ENCODE results near the gene SELENOH. TPM values are rescaled to one million over a fixed set of nuclear protein-coding genes. Genes with fewer than 3 reads are reported as not detected.
A peak's percentile ranks its signal among the peaks of the same experiment; 100 is the strongest.

Gene SELENOH
- total RNA-seq, 4 donors from 2014 or later = 130 to 271 (median 169) TPM

DNA sequence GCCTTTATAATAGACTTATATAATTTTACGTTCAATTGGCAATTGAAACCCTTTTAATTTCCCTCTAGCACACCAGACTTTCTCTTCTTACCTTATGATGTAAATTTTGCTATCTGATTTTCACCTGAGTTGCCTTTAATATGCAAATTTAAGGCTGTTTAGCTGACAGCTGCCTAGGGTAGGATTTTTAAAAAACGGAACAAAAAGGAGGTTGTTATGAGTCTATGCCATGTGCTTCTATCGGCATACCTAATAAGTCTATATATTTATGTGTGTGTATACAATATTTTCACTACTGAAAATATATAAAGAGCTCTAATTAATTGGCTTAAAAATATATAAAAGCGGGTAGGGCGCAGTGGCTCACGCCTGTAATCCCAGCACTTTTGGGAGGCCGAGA lies 11.8 kb upstream of the SELENOH start:
- Histone ChIP-seq H3K4me3 (replicated peaks in 1 of 3) (no peak overlapping the region), H3K36me3 (no peaks in the 10 kb centered on the region), H3K27ac (no peak overlapping the region), H3K4me1 (no peaks in the 10 kb centered on the region), H3K9me3 (no peaks in the 10 kb centered on the region), H3K27me3 (no peaks in the 10 kb centered on the region)
- WGBS, 2 donors = 94 to 96% methylated on average over 7 of the region's 7 CpGs
- intact Hi-C loops (cut with DNase I) = no loop called here
- no peak for TF ChIP-seq POLR2A (IDR thresholded peaks at IDR 0.05)
- TF ChIP-seq, protein P1, sequence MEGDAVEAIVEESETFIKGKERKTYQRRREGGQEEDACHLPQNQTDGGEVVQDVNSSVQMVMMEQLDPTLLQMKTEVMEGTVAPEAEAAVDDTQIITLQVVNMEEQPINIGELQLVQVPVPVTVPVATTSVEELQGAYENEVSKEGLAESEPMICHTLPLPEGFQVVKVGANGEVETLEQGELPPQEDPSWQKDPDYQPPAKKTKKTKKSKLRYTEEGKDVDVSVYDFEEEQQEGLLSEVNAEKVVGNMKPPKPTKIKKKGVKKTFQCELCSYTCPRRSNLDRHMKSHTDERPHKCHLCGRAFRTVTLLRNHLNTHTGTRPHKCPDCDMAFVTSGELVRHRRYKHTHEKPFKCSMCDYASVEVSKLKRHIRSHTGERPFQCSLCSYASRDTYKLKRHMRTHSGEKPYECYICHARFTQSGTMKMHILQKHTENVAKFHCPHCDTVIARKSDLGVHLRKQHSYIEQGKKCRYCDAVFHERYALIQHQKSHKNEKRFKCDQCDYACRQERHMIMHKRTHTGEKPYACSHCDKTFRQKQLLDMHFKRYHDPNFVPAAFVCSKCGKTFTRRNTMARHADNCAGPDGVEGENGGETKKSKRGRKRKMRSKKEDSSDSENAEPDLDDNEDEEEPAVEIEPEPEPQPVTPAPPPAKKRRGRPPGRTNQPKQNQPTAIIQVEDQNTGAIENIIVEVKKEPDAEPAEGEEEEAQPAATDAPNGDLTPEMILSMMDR (IDR thresholded peaks at IDR 0.05) = no peak
- DNase-seq = no peak

DNA sequence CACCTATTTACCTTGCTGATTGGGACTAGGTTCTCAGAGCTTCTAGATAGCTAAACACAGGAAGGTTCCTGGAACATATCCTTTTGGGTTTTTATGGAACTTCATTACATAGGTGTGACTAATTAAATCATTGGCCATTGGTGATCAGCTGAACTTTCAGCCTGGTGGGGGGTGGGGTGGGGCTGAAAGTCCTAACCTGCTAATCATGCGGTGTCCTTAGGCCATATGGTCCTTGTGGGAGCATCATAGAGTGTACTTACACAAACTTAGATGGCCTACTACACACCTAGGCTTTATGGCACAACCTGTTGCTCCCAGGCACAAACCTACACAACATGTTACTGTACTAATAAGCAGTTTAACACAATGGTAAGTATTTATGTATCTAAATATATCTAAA lies 8.6 kb upstream of the SELENOH start:
- Histone ChIP-seq H3K4me1 (no peaks in the 10 kb centered on the region), H3K4me3 (replicated peaks in 1 of 3) (no peak overlapping the region), H3K9me3 (no peaks in the 10 kb centered on the region), H3K27ac (no peak overlapping the region), H3K27me3 (no peaks in the 10 kb centered on the region), H3K36me3 (peaks cover 0 to under 1% of the 10 kb centered on the region in 2 donors)
- WGBS, 2 donors = 100% methylated on average over 1 of the region's 1 CpG
- TF ChIP-seq, protein P1 (IDR thresholded peaks at IDR 0.05) = no peak
- TF ChIP-seq POLR2A (IDR thresholded peaks at IDR 0.05) = no peak
- intact Hi-C loops (cut with DNase I) = no loop called here
- DNase-seq = no peak

DNA sequence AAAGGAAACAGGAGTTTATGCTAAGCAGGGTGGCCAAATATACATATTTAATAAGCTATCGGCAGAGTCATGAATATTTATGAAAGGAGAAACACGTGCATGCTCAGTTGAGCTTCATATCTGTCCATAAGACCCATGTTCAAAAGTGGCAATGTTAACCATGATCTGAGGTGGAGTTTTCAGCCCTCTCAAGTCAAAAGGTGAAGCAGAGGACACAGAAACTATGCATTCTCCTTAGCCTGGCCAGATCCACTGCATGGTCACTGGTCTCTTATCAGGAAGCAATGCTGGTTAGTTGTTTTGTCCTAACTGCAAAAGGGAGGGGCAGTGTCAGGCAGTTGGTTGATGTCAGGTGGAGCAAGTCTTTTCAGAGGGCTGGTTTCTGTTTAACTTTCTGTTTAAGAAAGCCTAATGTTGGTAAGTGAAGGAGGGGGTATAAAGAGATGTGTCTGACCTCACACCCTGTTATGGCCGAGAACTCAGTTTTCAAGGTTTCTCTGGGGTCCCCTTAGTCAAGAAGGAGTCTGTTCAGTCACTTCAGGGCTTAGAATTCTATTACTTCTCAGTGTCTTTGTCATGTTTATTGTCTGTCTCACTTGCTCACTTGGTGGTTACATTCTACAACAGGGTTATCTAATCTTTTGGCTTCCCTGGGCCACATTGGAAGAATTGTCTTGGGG lies 5.5 kb upstream of the SELENOH start:
- intact Hi-C loops (cut with DNase I) = no loop called here
- H3K4me1 ChIP-seq = no peaks in the 10 kb centered on the region
- no peak overlapping the region for H3K4me3 ChIP-seq (replicated peaks in 1 of 3)
- no peaks in the 10 kb centered on the region for H3K9me3 ChIP-seq
- TF ChIP-seq, protein P1 (IDR thresholded peaks at IDR 0.05) = no peak
- TF ChIP-seq POLR2A (IDR thresholded peaks at IDR 0.05) = no peak
- no peaks in the 10 kb centered on the region for H3K27me3 ChIP-seq
- DNase-seq = no peak
- H3K27ac ChIP-seq = no peak overlapping the region
- 79 to 86% methylated on average over 3 of the region's 3 CpGs for WGBS, 2 donors
- peaks cover 7 to 12% of the 10 kb centered on the region in 2 donors for H3K36me3 ChIP-seq

DNA sequence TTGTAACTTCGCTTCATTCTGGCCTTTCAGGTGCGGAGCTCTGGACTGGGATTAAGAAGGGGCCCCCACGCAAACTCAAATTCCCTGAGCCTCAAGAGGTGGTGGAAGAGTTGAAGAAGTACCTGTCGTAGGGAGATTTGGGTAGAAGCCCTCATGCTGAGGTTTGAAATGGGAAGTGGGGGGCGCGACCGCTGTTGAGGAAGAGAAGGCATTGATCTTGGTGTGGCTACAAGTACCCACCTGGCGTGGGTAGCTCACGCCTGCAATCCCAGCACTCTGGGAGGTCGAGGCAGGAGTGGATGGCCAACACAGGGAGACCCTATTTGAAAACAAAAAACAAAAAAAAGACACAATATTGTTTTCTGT lies 779 bp downstream of the SELENOH start:
- DNase-seq = no peak
- intact Hi-C loops (cut with DNase I) = no loop called here
- peak overlapping the region; percentile 46 to 96 (median 94) for H3K4me3 ChIP-seq (replicated peaks in 1 of 3)
- H3K27ac ChIP-seq = peak overlapping the region; percentile 85 to 94 (median 85)
- H3K27me3 ChIP-seq = no peaks in the 10 kb centered on the region
- WGBS, 2 donors = 4 to 5% methylated on average over 10 of the region's 10 CpGs
- no peak for TF ChIP-seq POLR2A (IDR thresholded peaks at IDR 0.05)
- TF ChIP-seq, protein P1 (IDR thresholded peaks at IDR 0.05) = no peak
- H3K36me3 ChIP-seq = peaks cover 23% of the 10 kb centered on the region in 2 donors
- peaks cover 19 to 27% of the 10 kb centered on the region in 2 donors for H3K4me1 ChIP-seq
- no peaks in the 10 kb centered on the region for H3K9me3 ChIP-seq

DNA sequence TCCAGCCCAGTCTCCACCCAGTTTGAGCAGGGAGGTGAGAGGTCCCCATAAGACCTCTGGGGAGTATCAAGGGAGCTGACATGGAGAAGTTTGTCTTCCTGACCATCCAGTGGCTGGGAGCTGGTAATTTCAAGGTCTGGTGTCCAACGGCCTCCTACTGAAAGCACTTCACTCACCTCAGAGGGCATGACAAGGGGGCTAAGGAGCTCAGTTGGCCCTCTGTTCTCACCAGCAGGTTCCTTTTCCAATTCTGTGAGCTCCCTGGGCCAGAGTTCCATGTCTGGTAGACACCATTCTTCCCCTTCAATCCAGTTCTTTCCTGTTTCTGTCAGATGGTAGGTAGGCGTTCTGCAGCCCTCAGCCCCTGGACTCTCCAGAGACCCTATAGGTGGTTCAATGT lies 3.1 kb downstream of the SELENOH start:
- Histone ChIP-seq H3K36me3 (peaks cover 11 to 15% of the 10 kb centered on the region in 2 donors), H3K9me3 (no peaks in the 10 kb centered on the region), H3K27me3 (no peaks in the 10 kb centered on the region), H3K4me3 (replicated peaks in 1 of 3) (no peak overlapping the region), H3K27ac (no peak overlapping the region), H3K4me1 (peaks cover 19 to 27% of the 10 kb centered on the region in 2 donors)
- intact Hi-C loops (cut with DNase I) = no loop called here
- no peak for DNase-seq
- TF ChIP-seq POLR2A (IDR thresholded peaks at IDR 0.05) = no peak
- TF ChIP-seq, protein P1 (IDR thresholded peaks at IDR 0.05) = no peak
- 73 to 100% methylated on average over 1 to 2 of the region's 2 CpGs for WGBS, 2 donors

All from thyroid gland (tissue), 4 donors.